ENCODE measurements around the gene TBCD.
"Not testable (repeated sequence)": the region's sequence is repeated elsewhere in the genome, so short reads cannot be mapped to it uniquely, and the experiment has no call there.

Gene TBCD

GRCh38 chr17:82978765-82979349 is 227.0 kb downstream of the TBCD start:
- no peak for DNase-seq

- no peak for DNase-seq
Observed at GRCh38 chr17:82979718-82980117, 227.9 kb downstream of the TBCD start.

GRCh38 chr17:82980632-82981031 is 228.8 kb downstream of the TBCD start:
- no peak for DNase-seq

- no peak for DNase-seq
Observed at GRCh38 chr17:82981141-82981730, 229.4 kb downstream of the TBCD start.

GRCh38 chr17:82983510-82984248 is 231.8 kb downstream of the TBCD start:
- no peak for DNase-seq

- not testable (repeated sequence) for DNase-seq
Observed at GRCh38 chr17:82984249-82984617, 232.4 kb downstream of the TBCD start.

- DNase-seq: peak; percentile 50
Observed at GRCh38 chr17:82984751-82985427, 233.0 kb downstream of the TBCD start.

- DNase-seq: no peak
Observed at GRCh38 chr17:82985428-82985805, 233.6 kb downstream of the TBCD start.

GRCh38 chr17:82985973-82986372 is 234.1 kb downstream of the TBCD start:
- DNase-seq: peak; percentile 76

- not testable (repeated sequence) for DNase-seq
Observed at GRCh38 chr17:82989051-82989450, 237.2 kb downstream of the TBCD start.

GRCh38 chr17:82989881-82990280 is 238.0 kb downstream of the TBCD start:
- DNase-seq: no peak

GRCh38 chr17:82993005-82993404 is 241.1 kb downstream of the TBCD start:
- DNase-seq: no peak
